ENCODE data around the gene CACNA1I.

CACNA1I gene

DNA sequence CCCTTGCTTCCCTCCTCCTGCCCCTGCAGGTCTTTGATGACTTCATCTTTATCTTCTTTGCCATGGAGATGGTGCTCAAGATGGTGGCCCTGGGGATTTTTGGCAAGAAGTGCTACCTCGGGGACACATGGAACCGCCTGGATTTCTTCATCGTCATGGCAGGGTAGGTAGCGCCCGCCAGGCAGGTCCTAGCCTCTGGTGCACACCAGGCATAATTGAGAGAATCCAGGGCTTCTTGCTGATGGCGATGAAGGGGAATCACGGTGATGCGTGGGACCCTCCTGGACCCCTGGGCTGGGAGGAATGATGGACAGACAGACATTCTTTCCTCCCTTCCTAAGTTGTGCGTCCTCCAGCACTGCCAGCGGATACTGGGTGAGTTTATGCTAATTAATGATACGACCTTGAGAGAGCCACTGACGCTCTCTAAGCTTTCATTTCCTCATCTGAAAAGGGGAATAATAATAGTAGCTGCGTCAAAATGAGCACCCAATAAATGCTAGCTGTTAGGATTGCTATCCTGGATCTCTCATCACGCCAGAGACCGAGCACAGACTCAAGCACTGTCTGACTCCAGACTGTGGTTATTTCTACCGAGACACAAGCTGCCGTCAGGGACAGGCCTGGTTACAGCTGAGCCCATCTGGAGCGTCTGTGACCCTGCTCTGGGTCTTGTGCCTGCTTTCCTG, 30.1 kb downstream of the CACNA1I start:
- DNase-seq: no peak

DNA sequence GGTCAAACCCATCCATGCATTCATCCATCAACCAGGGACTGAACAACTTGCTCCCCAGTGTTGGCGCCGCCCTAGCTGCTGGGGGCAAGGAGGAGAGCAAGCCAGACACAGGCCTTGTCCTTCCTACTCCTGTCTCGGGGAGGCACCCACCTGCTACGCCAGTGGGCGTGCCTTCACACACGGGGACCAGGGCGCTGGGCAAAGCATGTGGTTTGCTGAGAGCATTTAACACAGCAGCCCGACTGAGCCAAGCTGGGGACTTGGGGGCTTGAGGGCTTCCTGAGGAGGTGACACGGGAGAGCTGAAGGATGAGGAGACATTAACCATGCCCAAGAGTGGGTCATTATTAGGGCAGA, 30.6 kb downstream of the CACNA1I start:
- DNase-seq: no peak

DNA sequence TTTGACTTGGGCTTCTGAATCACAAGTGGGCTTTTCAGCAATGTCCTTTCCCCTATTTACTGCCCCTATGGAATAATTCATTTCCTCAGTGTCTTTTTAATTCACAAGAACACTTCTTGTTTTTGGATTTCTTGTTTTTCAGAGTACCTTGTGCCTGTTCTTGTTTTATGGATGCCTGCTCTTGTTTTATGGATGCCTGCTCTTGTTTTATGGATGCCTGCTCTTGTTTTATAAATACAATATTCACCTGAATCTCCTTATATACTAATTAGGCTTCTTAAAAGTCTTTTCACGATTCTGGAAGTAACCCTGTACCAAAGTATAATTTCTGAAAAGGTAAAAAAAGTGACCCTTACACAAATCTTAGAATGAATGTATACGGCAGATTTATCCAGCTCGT, 32.8 kb downstream of the CACNA1I start:
- DNase-seq: no peak

GRCh38 chr22:39610246-39610645, 39.7 kb downstream of the CACNA1I start:
- no peak for DNase-seq

DNA sequence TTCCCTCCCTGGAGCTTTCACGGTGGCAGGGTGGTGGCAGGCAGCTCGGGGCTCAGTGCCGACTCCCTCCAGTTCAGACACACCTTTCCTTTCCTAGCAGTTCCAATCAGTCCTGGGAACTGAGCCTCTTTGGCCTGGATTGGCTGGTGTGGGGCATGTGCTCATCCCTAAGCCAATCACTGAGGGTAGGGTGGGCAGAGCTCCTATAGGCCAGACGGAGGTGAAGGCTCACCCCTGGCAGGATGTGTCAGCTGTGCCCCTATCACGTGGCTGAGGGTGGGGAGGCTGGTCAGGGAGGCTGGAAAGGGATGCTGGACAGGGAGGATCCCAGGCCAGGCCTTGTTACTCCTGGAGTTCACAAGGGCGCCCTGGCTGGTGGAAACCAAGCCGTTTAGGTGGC, 40.2 kb downstream of the CACNA1I start:
- DNase-seq: no peak

DNA sequence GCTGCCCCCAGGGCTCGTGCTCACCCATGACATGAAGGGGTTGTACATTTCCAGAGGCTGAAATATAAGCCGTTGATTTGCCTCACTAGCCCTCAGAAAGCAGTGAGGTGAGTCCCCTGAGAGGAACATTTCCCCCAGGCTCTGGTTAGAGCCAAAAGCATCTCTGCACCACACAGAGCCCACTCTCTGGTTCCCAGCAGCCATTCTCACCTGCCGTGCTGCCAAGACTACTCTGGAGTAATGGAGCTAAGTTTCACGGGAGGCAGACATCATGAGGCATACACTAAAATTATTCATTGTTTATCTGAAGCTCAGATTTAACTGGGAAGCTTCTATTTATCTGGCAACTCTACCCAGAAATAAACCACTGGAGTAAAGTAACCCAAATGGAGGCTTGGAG, 40.8 kb downstream of the CACNA1I start:
- no peak for DNase-seq

- DNase-seq: no peak
These were observed 42.4 kb downstream of the CACNA1I start for GRCh38 chr22:39612811-39613548.

- DNase-seq: no peak
These were observed 43.0 kb downstream of the CACNA1I start for GRCh38 chr22:39613549-39613921.

DNA sequence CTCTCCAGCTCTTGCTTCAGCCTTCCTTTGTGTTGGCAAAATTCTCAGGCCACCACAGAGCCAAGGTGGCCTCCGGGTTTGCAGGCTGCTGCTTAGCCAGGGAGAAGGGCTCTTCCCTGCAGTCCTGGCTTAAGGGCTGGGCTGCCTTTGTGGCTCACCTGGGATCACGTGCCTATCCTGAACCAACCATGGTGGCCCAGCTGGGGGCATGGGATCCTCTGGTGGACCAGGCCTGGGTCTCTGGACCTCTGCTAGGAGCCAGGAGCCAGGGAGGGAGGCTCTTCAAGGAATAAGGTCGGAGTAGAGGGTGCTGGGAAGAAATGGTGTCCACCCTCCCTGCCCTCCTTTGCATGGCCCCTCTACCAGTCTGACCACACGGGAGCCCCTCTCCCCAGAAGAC, 43.9 kb downstream of the CACNA1I start:
- DNase-seq: no peak

DNA sequence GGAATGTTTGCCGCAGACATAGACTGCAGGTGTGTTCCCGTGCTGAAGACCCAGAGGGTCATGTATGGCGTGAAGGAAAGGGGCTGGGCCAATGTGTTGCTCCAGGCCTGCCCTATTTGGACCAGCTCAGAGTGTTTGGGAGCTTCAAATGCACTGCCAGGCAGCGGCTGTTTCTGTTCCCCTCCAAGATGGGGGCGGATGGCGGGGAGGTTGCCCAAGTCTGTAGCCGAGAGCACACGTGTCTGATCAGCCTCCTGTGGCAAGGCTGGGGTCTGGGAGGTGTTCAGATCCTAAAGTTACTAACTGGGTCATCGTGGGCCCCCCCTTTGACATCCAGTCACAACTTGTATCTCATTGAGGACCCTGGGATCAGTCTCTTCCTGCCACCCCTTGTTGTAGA, 45.5 kb downstream of the CACNA1I start:
- no peak for DNase-seq

- no peak for DNase-seq
These were observed 46.2 kb downstream of the CACNA1I start for GRCh38 chr22:39616781-39617180.

- DNase-seq: no peak
These were observed 46.8 kb downstream of the CACNA1I start for GRCh38 chr22:39617342-39617741.

DNA sequence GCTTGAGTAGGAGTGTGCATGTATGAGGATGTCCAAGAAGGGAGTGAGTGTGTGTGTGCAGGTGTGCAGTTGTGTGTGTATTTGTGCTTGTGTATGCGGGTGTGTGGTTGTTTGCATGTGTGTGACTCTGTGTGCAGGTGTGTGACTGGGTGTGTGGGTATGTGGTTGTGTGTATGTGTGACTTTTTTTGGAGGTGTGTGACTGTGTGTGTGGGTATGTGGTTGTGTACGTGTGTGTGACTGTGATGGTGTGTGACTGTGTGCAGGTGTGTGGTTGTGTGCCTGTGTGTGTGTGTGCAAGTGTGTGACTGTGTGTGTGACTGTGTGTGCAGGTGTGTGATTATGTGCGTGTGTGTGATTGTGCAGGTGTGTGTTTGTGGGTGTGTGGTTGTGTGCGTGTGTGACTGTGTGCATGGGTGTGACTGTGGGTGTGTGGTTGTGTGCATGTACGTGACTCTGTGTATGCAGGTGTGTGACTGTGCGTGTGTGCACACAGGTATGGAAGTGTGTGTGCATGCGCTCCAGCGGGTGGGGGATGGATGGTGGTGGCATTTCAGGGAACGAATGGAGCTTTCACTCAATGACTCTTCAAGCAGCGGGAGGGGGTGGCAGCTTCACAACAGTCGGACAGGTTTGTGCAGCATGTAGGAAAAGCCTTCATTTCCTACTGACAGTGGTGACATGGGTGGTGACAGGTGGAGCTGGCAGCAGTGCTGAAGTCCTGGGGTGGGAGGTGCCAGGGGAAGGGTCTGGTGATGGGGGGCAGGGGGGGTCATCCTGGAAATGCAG, 47.6 kb downstream of the CACNA1I start:
- no peak for DNase-seq

- no peak for DNase-seq
These were observed 48.5 kb downstream of the CACNA1I start for GRCh38 chr22:39618996-39619530.

- DNase-seq: no peak
These were observed 50.6 kb downstream of the CACNA1I start for GRCh38 chr22:39620924-39621690.

DNA sequence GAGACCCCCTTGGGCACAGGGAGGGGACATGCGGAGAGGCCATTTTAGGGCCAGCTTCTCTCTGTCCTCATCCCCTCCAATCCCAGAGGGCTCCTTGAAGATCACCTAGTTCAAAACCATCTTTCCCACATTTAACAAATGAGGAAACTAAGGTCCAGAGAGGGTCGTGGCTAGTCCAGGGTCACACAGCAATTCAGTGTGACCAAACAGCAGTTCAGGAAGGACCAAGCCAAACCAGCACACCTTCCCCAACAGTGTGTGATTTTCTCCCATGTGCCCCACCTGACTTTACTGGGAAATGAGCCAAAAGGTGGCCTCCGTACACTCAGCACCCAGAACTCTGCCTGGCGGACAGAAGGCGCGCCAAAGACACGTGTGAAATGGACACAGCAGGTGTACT, 51.3 kb downstream of the CACNA1I start:
- DNase-seq: no peak

- peak; percentile 80 for DNase-seq
These were observed 52.4 kb downstream of the CACNA1I start for GRCh38 chr22:39622881-39623367.

- no peak for DNase-seq
These were observed 53.3 kb downstream of the CACNA1I start for GRCh38 chr22:39623603-39624500.

DNA sequence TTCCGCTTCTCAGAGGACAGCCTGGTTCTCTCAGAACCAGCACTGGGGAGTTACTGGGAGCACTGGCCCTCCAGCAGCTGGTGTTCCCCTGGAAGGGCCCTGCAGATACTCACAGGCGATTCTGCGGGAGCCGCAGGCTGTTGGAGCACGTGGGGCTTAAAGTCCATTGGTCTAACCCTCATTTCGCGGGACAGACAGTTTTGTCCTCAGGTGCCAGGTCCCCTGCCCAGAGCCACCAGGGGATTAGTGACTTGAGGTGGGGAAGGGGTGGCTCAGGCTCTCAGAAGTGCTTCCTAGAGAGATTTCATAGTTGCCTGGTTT, 53.9 kb downstream of the CACNA1I start:
- DNase-seq: no peak

DNA sequence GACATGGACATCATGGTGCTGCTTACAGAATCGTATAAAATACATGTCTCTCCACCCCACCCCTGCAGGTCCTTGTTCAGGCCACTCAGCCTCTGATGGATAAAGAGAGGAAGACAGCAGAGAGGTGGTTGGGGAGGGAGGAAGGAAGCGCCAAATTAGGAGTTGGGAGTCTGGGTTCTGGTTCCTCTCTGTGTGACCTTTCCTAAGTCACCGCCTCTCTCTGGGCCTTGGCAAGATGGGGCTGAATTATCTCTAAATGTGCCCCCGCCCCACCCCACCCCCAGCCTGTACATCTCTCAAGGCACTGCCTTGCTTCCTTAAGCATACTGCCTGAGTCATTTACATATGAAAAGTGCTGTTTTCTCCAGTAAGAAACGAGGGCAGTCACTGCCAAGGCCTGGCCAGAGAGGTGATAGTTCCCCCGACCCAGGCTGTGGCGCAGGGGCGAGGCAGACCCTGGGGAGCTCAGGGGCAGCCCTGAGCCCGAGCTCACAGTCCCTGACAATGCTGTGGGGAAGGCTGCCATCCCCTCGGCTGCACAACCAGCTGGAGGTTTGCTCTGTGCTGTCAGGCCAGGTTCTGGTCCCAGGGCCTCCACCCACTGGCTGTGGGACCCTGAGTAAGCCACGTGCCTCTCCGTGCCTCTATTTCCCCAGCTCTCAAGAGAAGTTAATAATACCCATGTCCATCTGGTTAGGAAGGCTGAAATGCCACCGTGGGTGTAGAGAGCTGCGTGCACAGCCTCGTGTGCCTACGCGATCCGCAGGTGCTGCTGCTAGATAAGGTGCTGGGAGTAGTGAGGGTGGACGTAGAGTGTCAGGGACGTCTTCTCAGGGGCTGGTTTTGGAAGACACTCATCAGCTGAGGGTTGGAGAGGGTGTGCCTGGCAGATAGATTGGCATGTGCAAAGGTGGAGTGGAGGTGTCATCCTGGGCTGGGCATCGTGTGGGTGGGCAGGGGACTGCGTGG, 55.3 kb downstream of the CACNA1I start:
- no peak for DNase-seq

DNA sequence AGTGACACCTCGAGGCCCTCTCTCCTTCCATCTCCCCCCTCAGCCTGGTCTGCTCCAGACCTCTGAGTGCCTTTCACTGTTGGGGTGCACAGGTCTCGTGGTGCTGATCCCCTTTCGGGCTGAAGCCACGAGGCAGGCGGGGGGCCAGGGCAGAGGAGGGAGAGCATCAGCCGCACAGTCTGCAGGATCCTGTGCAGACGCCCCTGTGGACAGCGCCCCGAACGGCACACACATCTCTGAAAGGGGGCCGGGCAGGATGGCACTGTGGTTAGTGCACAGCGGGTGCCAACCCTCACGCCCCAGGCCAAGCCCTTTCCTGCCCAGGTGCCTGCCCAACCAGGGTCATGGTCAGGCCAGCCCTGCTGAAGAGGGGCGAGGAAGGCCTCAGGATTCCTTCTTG, 56.7 kb downstream of the CACNA1I start:
- no peak for DNase-seq
